GM06990 (cell line): ENCODE data around the gene PKD1L1.
"Not testable (repeated sequence)": the region's sequence is repeated elsewhere in the genome, so short reads cannot be mapped to it uniquely, and the experiment has no call there.

ENCODE experiments used
- DNase-seq: peaks from one replicate; pipeline ENCODE4 v3.0.0-alpha.2; 2011; ENCODE audit not compliant: insufficient read length; ENCODE audit errors: extremely low read depth
- H3K27me3 ChIP-seq: replicated peaks from 2 replicates; pipeline ENCODE4 v1.6.0; 2011; ENCODE audit warnings: low read length; ENCODE audit not compliant: control insufficient read depth, insufficient read depth
- H3K36me3 ChIP-seq: 2 replicates; pipeline ENCODE4 v1.5.1; 2011; ENCODE audit warnings: low read length; ENCODE audit not compliant: control insufficient read depth, insufficient read depth
- H3K4me3 ChIP-seq: replicated peaks from 2 replicates; pipeline ENCODE4 v1.5.1; 2011; ENCODE audit warnings: low read depth, mild to moderate bottlenecking, control low read depth, low read length
- CTCF ChIP-seq: IDR thresholded peaks from 2 replicates; pipeline ENCODE4 v1.5.1; 2011; ENCODE audit warnings: low read length, control low read depth, mild to moderate bottlenecking, inconsistent platforms; ENCODE audit not compliant: insufficient read depth, poor library complexity, severe bottlenecking

Gene PKD1L1

GRCh38 chr7:47988496-47989386, 40.5 kb upstream of the PKD1L1 start:
- peak; percentile 54 for TF ChIP-seq CTCF
- Histone ChIP-seq H3K36me3 (no peaks in the 10 kb centered on the region), H3K27me3 (no peaks in the 10 kb centered on the region), H3K4me3 (no peak overlapping the region)
- no peak for DNase-seq

- no peak for DNase-seq
- Histone ChIP-seq H3K27me3 (no peaks in the 10 kb centered on the region), H3K4me3 (no peak overlapping the region), H3K36me3 (no peaks in the 10 kb centered on the region)
- TF ChIP-seq CTCF, result no peak
These were observed 34.3 kb upstream of the PKD1L1 start for GRCh38 chr7:47982610-47983009.

- not testable (repeated sequence) for DNase-seq, H3K27me3 ChIP-seq, H3K4me3 ChIP-seq, H3K36me3 ChIP-seq
These were observed 32.4 kb upstream of the PKD1L1 start for GRCh38 chr7:47980648-47981047.

- Histone ChIP-seq H3K27me3 (no peaks in the 10 kb centered on the region), H3K4me3 (peak overlapping the region; percentile 88), H3K36me3 (peaks cover 4% of the 10 kb centered on the region; the same call in 1 of the 2 replicates)
- no peak for DNase-seq
- no peak for TF ChIP-seq CTCF
These were observed 31.5 kb upstream of the PKD1L1 start for GRCh38 chr7:47979832-47980181.

- no peak for TF ChIP-seq CTCF
- H3K36me3 ChIP-seq, result peaks cover 7% of the 10 kb centered on the region
- no peaks in the 10 kb centered on the region for H3K27me3 ChIP-seq
- peak; percentile 99 for DNase-seq
- peak within 1 kb of the TSS; percentile 88 for H3K4me3 ChIP-seq
These were observed 31.0 kb upstream of the PKD1L1 start, which contains the start of gene HUS1 for GRCh38 chr7:47979145-47979831. TSS of gene HUS1 (minus strand) at chr7:47979615. CDS start at chr7:47979519, 96 bp downstream.

- Histone ChIP-seq H3K4me3 (peak overlapping the region; percentile 88), H3K36me3 (peaks cover 10% of the 10 kb centered on the region), H3K27me3 (no peaks in the 10 kb centered on the region)
- TF ChIP-seq CTCF, result no peak
- DNase-seq, result no peak
These were observed 30.5 kb upstream of the PKD1L1 start for GRCh38 chr7:47978790-47979144.
